Sigmoid colon (tissue), 7 donors: ENCODE measurements around the gene DIPK1A. TPM values are rescaled to one million over a fixed set of nuclear protein-coding genes. Genes with fewer than 3 reads are reported as not detected.

Source experiments
- DNase-seq: peaks from one replicate; pipeline ENCODE4 v3.0.0-alpha.2; 2019
- H3K27ac ChIP-seq, 4 donors: fragments of 200-600 bp; sonication (generic); one replicate each; pipeline ENCODE4 v1.5.1; 2016 to 2019; ENCODE audit warnings: mild to moderate bottlenecking in 1 of 4
- H3K27me3 ChIP-seq, 3 donors: fragments of 200-600 bp; sonication (generic); one replicate each; pipeline ENCODE4 v1.5.1; 2019; ENCODE audit warnings: mild to moderate bottlenecking in 1 of 3
- H3K36me3 ChIP-seq, 4 donors: fragments of 200-600 bp; sonication (generic); one replicate each; pipeline ENCODE4 v1.5.1; 2016 to 2019
- H3K4me1 ChIP-seq, 4 donors: fragments of 200-600 bp; sonication (generic); one replicate each; pipeline ENCODE4 v1.5.1; 2017 to 2019
- H3K4me3 ChIP-seq, 4 donors: fragments of 200-600 bp; sonication (generic); one replicate each; pipeline ENCODE4 v1.5.1; 2017 to 2019; ENCODE audit warnings: mild to moderate bottlenecking in 2 of 4, moderate library complexity in 1 of 4
- H3K9me3 ChIP-seq, 4 donors: fragments of 200-600 bp in 3 of 4; sonication (generic) in 3 of 4; one replicate each; pipeline versions ENCODE4 v1.5.1 to v1.6.1; 2013 to 2019
- CTCF ChIP-seq, 4 experiments: fragments of 450-650 bp in 3 of 4; fragments of 200-600 bp in 1 of 4; IDR thresholded peaks; one replicate each; pipeline ENCODE4 v1.5.1; 2016 to 2019; ENCODE audit warnings: antibody characterized with exemption in 4 of 4, mild to moderate bottlenecking in 3 of 4, moderate library complexity in 2 of 4
- EP300 ChIP-seq, 4 donors: sonication (generic); formaldehyde crosslinking; IDR thresholded peaks; one replicate each; pipeline ENCODE4 v1.6.1; 2017; ENCODE audit warnings: antibody characterized with exemption in 4 of 4
- POLR2A ChIP-seq, 2 donors: fragments of 450-650 bp; IDR thresholded peaks; one replicate each; pipeline ENCODE4 v1.6.1; 2016; ENCODE audit warnings: antibody characterized with exemption in 2 of 2, mild to moderate bottlenecking in 2 of 2, moderate library complexity in 2 of 2
- POLR2AphosphoS5 ChIP-seq, 4 donors: sonication (generic); formaldehyde crosslinking; IDR thresholded peaks; one replicate each; pipeline ENCODE4 v1.6.1; 2017; ENCODE audit warnings: antibody characterized with exemption in 4 of 4
- WGBS, 2 donors: extraction: QIAGEN DNeasy Blood & Tissue Kit; methylation state at CpG; one replicate each; pipeline ENCODE4 v1.1.7; 2013; 5-methylcytosine and 5-hydroxymethylcytosine counted together
- intact Hi-C: fragments of 100-400 bp; cut with DNase I; formaldehyde crosslinking; loops from one replicate; pipeline ENCODE4 v1.15.1; 2023
- polyA plus RNA-seq, 3 donors: library from polyadenylated mRNA; stranded (reverse); fragments of 200-250 nt; gene quantifications; one replicate each; pipeline ENCODE4 v1.2.3, GENCODE V29; 2013
- total RNA-seq, 4 donors: library from RNA; depleted of rRNA; stranded (reverse); fragments of >200 nt; gene quantifications; one replicate each; pipeline ENCODE4 v1.1.0, GENCODE V29; 2016
- donor health status: healthy with polysubstance abuse.
- donor health status: Bipolar disorder and iron deficiency.
- donor health status: healthy.

The DIPK1A gene
- total RNA-seq = 10 to 100 TPM; 19.1 to 35.5 (median 26.7) TPM
- 1 to 10 TPM; 1.8 to 7.3 (median 2.5) TPM for polyA plus RNA-seq

- Histone ChIP-seq H3K4me1 (peaks cover 0 to 43% (median 32%) of the 10 kb centered on the region in 4 donors), H3K27ac (peak within 1 kb of the TSS; percentile 96 to 99 (median 98)), H3K4me3 (peak within 1 kb of the TSS; percentile 82 to 91 (median 88)), H3K27me3 (no peaks in the 10 kb centered on the region), H3K9me3 (no peaks in the 10 kb centered on the region), H3K36me3 (no peaks in the 10 kb centered on the region)
- TF ChIP-seq EP300 (IDR thresholded peaks at IDR 0.05) (no peak), CTCF (IDR thresholded peaks at IDR 0.05) (peak in 1 of 4 experiments; percentile 26), POLR2A (IDR thresholded peaks at IDR 0.05) (peak in 1 of 2 donors; percentile 48), POLR2AphosphoS5 (IDR thresholded peaks at IDR 0.05) (peak; percentile 75 to 90 (median 85))
- 1% methylated on average over 103 of the region's 103 CpGs for WGBS, 2 donors
- intact Hi-C loops = loop anchor here (1.0 to 10.0 kb wide), 5 partner anchors 33 to 386 kb away; partner anchors contain the start of genes DR1, EVI5 and RPL5
- peak; percentile 89 for DNase-seq
Measured at GRCh38 chr1:92961131-92961895, at the start of gene DIPK1A. DIPK1A (minus strand) TSS chr1:92961462; CDS start chr1:92961429, 33 bp downstream.

GRCh38 chr1:93007941-93008577 lies 46.8 kb upstream of the DIPK1A start:
- no peak overlapping the region for H3K4me3 ChIP-seq
- intact Hi-C loops = no loop called here
- DNase-seq = no peak
- no peak overlapping the region for H3K27ac ChIP-seq
- H3K4me1 ChIP-seq = no peaks in the 10 kb centered on the region
- TF ChIP-seq POLR2AphosphoS5 (IDR thresholded peaks at IDR 0.05) (no peak), CTCF (IDR thresholded peaks at IDR 0.05) (no peak), POLR2A (IDR thresholded peaks at IDR 0.05) (no peak), EP300 (IDR thresholded peaks at IDR 0.05) (no peak)
- WGBS, 2 donors = 80% methylated on average over 6 of the region's 6 CpGs
- H3K27me3 ChIP-seq = no peaks in the 10 kb centered on the region
- H3K9me3 ChIP-seq = no peaks in the 10 kb centered on the region
- H3K36me3 ChIP-seq = no peaks in the 10 kb centered on the region

- peaks cover 0 to 11% (median 9%) of the 10 kb centered on the region in 4 donors for H3K4me1 ChIP-seq
- H3K36me3 ChIP-seq = no peaks in the 10 kb centered on the region
- no peak for DNase-seq
- H3K4me3 ChIP-seq = no peak overlapping the region
- 57 to 92% methylated on average over 1 of the region's 1 CpG for WGBS, 2 donors
- TF ChIP-seq CTCF (IDR thresholded peaks at IDR 0.05) (no peak), POLR2AphosphoS5 (IDR thresholded peaks at IDR 0.05) (no peak), EP300 (IDR thresholded peaks at IDR 0.05) (no peak), POLR2A (IDR thresholded peaks at IDR 0.05) (no peak)
- H3K9me3 ChIP-seq = no peaks in the 10 kb centered on the region
- H3K27me3 ChIP-seq = no peaks in the 10 kb centered on the region
- H3K27ac ChIP-seq = no peak overlapping the region
- intact Hi-C loops = no loop called here
Measured at GRCh38 chr1:93005252-93005598, 44.0 kb upstream of the DIPK1A start.

- Histone ChIP-seq H3K27ac (no peak overlapping the region), H3K36me3 (no peaks in the 10 kb centered on the region), H3K4me3 (no peak overlapping the region), H3K27me3 (no peaks in the 10 kb centered on the region), H3K4me1 (peaks cover 0 to 13% (median 9%) of the 10 kb centered on the region in 4 donors), H3K9me3 (no peaks in the 10 kb centered on the region)
- intact Hi-C loops = no loop called here
- no peak for DNase-seq
- TF ChIP-seq CTCF (IDR thresholded peaks at IDR 0.05) (no peak), EP300 (IDR thresholded peaks at IDR 0.05) (no peak), POLR2A (IDR thresholded peaks at IDR 0.05) (no peak), POLR2AphosphoS5 (IDR thresholded peaks at IDR 0.05) (no peak)
- 83 to 89% methylated on average over 5 of the region's 5 CpGs for WGBS, 2 donors
Measured at GRCh38 chr1:93004566-93005251, 43.4 kb upstream of the DIPK1A start.
